Sigmoid colon (tissue), 4 donors: Measurements from ENCODE around the gene TUBB1.

Source experiments
- POLR2A ChIP-seq, 2 donors: fragments of 450-650 bp; IDR thresholded peaks; one replicate each; pipeline ENCODE4 v1.6.1; 2016; ENCODE audit warnings: antibody characterized with exemption in 2 of 2, mild to moderate bottlenecking in 2 of 2, moderate library complexity in 2 of 2
- POLR2AphosphoS5 ChIP-seq, 4 donors: sonication (generic); formaldehyde crosslinking; IDR thresholded peaks; one replicate each; pipeline ENCODE4 v1.6.1; 2017; ENCODE audit warnings: antibody characterized with exemption in 4 of 4
- TF ChIP-seq, protein P1 (sequence below), 4 experiments: fragments of 450-650 bp in 3 of 4; fragments of 200-600 bp in 1 of 4; IDR thresholded peaks; one replicate each; pipeline ENCODE4 v1.5.1; 2016 to 2019; ENCODE audit warnings: antibody characterized with exemption in 4 of 4, mild to moderate bottlenecking in 3 of 4, moderate library complexity in 2 of 4

DNA sequence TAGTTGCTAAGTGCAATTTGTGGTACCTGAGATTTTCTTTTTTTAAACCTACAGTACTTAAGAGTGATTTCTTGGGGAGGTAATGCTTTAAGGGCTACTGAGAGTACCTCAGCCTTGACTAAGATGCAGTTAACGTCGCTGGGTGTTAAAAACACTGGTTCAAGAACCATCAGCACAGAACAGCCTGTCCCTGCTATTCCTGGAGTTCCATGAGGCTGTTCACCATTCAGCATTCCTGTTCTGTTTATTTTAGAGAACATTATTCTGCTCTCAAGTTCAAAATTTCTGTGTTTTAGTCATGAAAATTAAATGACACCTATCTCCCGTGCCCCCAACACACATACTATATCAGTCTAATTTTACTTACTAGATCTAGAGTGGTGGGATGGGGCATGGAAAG is 25.1 kb downstream of the TUBB1 start:
- TF ChIP-seq, protein P1, sequence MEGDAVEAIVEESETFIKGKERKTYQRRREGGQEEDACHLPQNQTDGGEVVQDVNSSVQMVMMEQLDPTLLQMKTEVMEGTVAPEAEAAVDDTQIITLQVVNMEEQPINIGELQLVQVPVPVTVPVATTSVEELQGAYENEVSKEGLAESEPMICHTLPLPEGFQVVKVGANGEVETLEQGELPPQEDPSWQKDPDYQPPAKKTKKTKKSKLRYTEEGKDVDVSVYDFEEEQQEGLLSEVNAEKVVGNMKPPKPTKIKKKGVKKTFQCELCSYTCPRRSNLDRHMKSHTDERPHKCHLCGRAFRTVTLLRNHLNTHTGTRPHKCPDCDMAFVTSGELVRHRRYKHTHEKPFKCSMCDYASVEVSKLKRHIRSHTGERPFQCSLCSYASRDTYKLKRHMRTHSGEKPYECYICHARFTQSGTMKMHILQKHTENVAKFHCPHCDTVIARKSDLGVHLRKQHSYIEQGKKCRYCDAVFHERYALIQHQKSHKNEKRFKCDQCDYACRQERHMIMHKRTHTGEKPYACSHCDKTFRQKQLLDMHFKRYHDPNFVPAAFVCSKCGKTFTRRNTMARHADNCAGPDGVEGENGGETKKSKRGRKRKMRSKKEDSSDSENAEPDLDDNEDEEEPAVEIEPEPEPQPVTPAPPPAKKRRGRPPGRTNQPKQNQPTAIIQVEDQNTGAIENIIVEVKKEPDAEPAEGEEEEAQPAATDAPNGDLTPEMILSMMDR (IDR thresholded peaks at IDR 0.05), result no peak
- TF ChIP-seq POLR2A (IDR thresholded peaks at IDR 0.05) (no peak), POLR2AphosphoS5 (IDR thresholded peaks at IDR 0.05) (no peak)
